ENCODE measurements around the gene ASTL.

ASTL gene

DNA sequence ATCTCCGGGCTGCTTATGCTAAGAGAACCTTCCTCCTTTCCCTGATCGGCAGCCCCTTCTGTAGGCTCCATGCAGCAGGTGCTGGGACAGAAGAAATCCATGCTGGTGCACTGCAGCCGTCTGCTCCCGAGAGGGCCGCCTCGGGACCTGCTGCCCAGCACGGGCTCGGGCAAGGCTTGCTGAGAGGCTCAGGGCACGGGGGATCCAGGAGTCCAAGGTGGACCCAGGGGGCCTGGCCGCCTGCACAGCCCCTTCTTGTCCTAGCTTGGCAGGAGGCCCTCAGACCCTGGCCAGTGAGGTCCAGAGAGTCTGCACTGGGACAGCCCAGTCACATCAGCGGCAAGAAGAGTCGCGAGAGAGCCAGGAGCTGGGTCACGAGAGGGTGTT lies 20.2 kb upstream of the ASTL start:
- no peak for DNase-seq

DNA sequence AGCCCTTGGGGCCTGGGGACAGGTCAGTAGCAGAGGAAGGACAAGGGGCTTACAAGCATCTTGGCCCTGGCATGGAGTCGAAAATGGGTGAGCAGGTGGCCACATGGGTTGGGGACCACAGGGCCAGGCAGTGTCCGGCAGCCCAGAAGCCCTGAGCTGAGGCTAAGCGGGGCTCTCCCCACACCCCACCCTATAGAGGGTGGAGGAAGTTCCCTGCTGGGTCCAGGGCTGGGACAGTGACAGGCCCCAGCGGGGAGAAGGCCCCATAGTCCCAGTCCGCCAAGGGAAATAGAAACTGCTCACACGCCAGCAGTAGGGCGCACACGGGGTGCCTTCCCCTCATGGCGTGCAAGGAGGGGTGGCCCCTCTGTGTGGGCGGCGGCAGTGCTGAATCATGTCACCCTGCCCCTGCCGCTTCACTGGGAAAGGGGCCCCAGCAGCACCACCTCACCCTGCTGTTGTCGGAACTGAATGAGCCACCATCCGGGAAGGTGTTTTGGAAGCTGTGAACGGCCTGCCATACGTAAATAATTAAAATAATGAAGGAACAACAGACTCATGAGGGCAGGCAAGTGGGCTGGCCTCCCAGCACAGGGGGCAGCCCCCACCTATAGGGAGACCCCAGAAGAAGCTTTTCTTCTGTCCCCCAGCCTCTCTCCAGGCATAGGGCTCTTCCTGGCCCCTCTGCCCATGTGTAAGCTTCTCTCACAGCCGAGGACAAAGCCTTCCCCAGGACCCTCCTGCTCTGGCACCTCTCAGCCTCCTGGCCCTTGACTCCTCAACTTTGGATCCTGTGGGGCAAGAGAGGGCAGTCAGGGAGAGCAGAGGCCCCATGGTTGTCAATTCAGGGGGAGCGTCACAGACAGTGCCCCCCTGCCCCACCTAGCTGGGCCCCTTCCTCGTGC lies 19.6 kb upstream of the ASTL start:
- no peak for DNase-seq

- DNase-seq, result no peak
These were observed 18.8 kb upstream of the ASTL start for GRCh38 chr2:96156926-96157648.

- no peak for DNase-seq
These were observed 17.9 kb upstream of the ASTL start for GRCh38 chr2:96156011-96156820.

DNA sequence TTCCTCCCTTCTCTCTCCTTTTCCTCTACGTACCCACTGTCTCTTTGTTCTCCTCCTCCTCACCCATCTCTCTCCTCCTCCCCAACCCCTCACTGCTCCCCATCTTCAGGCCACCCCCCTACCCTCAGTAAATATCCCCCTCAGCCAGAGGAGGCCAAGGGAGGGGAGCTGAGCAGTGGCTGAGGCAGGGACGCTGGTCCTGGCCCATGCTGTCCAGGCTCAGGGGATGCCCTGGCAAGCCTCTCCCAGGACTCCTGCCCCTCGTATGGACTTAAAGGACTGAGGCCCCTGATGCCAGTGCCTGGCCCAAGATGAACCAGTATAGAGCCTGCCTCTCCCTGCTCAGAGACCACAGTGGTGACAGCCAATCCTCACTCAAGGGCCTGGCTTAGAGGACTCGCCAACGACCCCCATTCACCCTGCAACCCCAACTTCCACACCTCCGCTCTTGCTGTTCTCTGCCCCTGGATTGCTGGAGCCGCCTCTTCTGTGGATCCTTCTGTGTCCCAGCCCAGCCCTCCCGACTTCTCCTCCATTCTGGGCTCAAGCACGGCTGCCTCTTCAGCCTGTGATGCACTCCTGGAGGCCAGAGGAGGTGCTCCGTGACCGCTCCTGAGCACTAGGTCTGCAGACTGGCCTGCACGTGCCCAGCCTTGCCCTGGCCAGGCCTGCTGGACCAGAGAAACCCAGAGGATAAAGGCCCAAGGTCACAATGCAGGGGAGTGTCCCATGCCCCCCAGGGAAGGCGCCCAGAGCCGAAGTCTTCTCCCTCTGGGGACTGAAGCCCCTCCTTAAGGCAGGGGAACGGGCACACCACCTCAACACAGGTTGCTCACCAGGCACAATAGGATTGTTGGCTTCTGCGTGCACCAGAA lies 16.4 kb upstream of the ASTL start:
- no peak for DNase-seq

GRCh38 chr2:96153991-96154431 lies 15.7 kb upstream of the ASTL start:
- DNase-seq, result no peak

- DNase-seq, result no peak
These were observed 15.0 kb upstream of the ASTL start for GRCh38 chr2:96153291-96153713.

DNA sequence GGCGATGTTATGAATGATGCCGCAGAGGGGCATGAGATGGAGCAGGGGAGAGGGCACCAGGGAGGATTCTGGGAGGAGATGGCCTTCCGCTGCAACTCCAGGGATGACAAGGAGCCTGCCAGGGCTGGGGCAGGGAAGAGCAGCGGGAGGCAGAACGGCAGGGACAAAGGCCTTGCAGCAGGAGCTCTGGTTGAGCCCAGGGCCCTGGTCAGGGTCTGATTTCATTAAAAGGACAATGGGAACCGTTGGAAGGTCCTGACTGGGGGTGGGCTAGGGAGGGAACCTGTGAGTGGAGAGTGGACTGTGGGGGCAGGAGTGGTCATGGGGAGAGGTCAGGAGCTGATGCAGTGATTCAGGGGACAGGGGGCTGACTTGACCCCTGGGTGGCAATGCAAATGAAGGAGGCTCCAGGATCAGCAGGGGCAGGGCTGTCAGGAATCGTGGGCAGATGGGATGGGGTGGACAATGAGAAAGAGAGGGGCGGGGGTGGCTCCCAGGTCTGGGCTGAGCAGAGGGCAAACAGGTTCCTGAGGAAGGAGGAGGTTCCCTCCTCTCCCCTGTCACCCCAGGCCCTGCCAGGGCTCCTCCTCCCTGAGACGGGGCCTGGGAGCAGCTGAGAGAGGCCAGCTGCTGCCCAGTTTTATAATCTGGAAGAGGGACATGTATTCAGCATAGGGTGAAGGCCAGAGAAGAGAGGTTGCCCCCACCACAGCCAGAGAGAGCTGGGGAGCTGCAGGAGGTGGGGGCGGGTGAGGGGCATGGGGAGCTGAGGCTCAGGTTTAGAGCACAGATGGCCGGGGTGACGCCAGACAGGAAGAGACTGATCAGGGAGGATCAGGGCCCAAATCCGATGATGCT lies 14.2 kb upstream of the ASTL start:
- no peak for DNase-seq

DNA sequence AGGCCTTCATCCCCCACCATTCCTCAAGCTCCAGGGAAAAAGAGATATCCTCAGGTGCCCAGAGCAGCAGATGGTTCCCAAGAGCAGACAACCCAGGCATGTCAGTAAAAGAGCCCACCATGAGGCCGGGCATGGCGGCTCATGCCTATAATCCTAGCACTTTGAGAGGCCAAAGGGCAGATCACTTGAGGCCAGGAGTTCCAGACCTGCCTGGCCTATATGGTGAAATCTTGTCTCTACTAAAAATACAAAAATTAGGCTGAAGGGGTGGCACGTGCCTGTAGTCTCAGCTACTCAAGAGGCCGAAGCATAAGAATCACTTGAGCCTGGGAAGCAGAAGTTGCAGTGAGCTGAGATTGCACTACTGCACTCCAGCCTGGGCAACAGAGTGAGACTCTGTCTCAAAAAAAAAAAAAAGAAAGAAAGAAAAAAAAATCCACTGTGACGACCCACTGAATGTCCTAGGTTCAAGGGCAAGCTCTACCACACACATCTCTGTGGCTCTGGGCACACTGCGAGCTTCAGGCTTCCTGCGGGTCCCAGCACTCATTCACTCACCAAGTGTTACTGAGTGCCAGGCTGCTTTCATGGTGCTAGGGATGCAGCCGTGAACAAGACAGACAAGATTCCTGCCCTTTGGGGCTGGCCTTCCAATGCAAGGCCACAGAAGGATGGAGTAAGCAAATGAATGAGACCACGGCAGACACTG lies 13.4 kb upstream of the ASTL start:
- DNase-seq, result no peak

DNA sequence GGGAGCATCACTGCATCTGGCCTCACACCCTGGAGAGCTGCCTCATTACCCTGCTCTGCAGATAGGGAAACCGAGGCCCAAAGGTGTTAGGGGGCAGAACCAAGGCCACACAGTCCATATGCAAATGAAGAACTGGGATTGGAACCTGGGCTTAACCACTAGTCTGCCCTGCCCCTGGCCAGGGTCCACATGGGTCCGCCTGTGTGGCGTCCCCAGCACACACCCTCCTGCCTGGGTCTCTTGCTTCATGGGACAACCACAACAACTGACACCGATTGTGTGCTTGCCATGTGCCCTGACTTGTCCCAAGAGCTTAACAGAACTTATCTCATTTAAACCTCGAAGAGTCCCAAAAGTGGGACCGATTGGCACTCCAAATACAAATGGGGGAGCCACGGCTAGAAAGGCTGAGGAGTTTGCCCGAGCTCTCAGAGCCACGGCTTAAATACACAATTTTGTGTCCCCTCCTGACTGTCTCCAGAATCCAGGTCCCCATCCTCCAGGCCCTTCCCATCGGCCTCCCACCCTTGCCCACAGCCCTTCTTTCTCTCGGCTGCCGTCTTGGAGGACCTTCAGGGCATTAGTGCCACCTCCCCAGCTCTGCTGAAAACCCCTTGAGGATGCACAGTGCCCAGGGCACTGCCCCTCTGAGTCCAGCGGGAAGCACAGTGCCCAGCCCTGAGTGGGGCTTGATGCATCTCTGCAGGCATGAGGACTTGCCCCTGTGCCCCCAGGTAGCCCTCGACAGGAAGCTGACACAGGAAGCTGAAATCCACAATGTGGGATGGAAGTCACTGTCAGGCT lies 12.7 kb upstream of the ASTL start:
- DNase-seq, result no peak

DNA sequence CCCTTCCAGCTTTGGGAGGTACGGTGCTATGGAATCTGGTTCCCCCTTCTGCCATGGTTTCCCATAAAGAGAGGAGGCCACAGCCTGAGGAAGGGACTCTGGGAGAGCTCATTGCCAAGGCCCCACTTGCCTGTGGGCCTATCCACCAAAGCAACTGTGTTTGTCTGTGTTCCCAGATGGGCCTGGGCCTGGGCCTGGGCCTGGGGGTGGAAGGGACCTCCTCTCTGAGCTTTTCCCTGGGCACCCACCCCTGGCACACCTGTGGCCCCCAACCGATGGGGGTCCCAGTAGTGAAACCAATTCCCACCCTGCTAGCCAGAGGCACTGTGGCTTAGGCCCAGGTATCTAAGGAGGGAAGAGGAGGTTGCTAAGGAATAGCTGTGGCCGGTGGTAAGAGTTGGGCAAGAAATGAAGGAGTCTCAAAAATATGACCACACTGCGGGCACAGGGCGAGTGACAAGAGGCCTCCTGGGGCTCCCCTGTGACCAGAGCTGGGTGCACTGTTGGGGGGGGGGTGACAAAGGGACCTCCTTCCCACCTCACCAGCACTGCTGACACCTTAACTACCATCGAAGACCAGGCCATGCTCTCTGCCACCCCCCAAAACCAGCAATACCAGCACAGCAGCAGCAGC lies 11.8 kb upstream of the ASTL start:
- DNase-seq, result no peak

- no peak for DNase-seq
These were observed 10.3 kb upstream of the ASTL start for GRCh38 chr2:96148410-96149217.

- DNase-seq, result no peak
These were observed 9.4 kb upstream of the ASTL start for GRCh38 chr2:96147593-96148201.

- no peak for DNase-seq
These were observed 8.7 kb upstream of the ASTL start for GRCh38 chr2:96146881-96147592.

DNA sequence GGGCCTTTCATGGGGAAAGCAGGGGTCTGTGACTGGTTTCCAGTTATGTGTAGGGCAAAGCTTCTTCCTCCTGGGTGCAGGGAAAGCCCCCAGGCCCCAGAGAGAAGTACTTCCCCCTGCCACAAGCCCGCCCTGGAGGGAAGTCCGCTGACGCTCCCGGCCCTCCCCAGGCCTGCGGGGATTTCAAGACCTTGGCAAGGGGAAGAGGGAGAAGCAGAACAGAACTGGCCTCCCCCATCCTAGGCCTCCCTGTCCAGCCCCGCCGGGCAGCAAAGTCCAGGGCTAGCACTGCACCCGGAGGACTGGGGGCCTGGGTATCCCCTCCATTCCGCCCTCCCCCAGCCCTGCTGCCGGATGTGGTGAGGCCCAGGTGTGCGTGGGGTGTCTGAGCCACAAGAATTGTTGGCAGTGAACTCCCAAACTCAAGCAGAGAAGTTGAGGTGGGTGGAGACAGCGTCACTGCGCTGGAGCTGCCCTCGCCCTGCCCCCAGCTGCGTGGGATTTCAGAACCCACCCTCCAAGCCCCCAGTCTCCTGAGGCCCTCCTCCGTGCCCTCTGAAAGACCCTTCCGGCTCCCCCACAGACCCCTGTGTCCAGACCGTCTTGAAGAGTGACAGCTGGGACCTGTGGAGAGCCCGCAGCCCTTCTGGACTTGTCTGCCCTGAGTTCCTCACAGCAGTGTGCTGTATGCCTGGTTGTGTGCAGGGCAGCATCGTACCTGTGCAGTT lies 8.0 kb upstream of the ASTL start:
- DNase-seq, result no peak

GRCh38 chr2:96145848-96146152 lies 7.5 kb upstream of the ASTL start:
- DNase-seq, result no peak
